GM19438 (cell line): Measurements from ENCODE around the gene CLTCL1.
"Not testable (repeated sequence)": the region's sequence is repeated elsewhere in the genome, so short reads cannot be mapped to it uniquely, and the experiment has no call there.

Experiments
- ATAC-seq: cut with Tn5 transposase; IDR thresholded peaks from one replicate; pipeline ENCODE4 v1.9.1; 2021; ENCODE audit warnings: low read depth; ENCODE audit not compliant: unreplicated experiment

CLTCL1 gene

GRCh38 chr22:19291580-19292457 is at the start of gene CLTCL1:
TSS of gene CLTCL1 (minus strand) at chr22:19291719. CDS start at chr22:19291641, 78 bp downstream.
- no peak for ATAC-seq

- ATAC-seq: no peak
These were observed 45.6 kb upstream of the CLTCL1 start for GRCh38 chr22:19337137-19337536.

DNA sequence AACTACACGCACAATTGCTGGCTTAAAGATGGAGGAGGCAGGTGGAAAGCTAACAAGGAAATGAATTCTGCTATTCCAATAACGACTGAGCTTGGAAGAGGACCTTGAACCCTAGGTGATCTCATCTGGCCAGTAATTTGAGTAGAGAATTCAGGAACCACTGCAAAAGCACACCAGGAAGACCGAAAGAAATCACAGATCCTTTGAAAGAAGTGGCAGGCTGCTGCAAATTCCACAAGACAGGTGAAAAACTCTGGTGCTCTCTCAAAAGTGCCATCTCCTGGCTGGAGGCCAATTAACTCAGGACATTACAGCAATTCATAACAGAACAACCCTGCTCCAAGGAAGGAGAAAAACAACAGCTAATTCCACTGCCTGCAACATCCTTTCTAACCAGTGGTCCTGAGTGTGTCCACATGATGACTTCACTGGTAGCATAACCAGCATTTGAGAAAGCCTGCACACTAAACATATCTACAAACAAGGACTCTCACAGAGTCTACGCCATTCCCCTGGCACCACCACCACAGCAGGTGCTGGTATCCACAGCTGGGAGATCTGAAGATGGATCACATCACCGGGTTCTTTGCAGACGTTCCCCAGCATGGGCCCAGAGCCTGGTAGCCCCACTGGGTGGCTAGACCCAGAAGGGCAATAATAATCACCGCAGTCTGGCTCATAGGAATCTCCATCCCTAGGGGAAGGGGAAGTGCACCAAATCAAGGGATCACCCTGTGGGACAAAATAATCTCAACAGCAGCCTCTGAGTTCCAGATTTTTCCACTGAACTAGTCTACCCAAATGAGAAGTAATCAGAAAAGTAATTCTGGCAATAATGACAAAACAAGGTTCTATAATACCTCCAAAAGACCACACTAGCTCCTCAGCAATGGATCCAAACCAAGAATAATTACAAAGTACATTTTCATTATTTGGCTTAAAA is 44.9 kb upstream of the CLTCL1 start:
- ATAC-seq: no peak

GRCh38 chr22:19331975-19332374 is 40.5 kb upstream of the CLTCL1 start:
- ATAC-seq: no peak

DNA sequence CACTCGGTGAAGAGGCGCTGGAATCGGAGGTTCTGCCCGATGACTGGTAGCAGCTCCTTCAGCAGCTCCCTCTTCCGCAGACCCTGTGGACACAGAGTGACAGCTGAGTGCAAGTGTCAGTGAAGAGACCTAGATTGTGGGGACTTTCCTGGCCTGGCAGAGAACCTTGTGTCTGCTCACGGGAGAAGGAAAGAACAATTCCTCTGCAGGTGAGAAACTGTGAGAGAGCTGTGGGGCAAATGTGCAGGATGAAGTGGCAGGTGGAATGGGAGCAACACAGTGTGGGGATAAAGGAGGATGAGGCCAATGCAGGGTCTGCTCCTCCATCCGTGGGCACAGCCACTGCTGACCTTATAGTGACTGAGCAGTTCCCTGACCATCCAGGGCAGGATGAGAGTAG is 40.0 kb upstream of the CLTCL1 start:
- ATAC-seq: no peak

- no peak for ATAC-seq
These were observed 39.4 kb upstream of the CLTCL1 start for GRCh38 chr22:19330865-19331418.

DNA sequence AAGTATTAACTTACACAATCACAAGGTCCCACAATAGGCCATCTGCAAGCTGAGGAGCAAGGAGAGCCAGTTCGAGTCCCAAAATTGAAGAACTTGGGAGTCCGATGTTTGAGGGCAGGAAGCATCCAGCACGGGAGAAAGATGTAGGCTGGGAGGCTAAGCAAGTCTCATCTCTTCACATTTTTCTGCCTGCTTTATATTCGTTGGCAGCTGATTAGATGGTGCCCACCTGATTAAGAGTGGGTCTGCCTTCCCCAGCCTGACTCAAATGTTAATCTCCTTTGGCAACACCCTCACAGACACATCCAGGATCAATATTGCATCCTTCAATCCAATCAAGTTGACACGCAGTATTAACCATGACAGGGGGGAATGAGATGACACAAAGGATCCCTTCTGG is 38.7 kb upstream of the CLTCL1 start:
- ATAC-seq: not testable (repeated sequence)

GRCh38 chr22:19329454-19329853 is 37.9 kb upstream of the CLTCL1 start:
- no peak for ATAC-seq

DNA sequence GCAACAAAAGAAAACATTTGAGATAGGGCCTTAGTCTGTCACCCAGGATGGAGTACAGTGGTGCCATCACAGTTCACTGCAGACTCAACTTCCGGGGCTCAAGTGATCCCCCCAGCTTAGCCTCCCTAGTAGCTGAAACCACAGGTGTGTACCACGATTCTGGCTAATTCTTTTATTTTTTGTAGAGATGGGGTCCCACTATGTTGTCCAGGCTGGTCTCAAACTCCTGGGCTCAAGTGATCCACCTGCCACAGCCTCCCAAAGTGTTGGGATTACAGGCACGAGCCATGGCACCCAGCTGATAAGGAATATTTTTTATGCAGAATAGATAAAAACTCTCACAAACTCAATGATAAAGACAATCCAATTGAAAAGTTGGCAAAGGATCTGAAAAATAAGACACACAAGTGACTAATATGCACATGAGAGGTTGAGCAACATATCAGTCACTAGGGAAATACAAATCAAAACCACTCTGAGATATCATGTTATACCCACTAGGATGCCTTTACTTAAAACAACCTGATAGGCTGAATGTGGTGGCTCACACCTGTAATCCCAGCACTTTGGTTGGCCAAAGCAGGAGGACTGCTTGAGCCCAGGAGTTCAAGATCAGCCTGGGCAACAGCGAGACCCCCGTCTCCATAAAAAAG is 33.9 kb upstream of the CLTCL1 start:
- no peak for ATAC-seq

GRCh38 chr22:19323420-19323819 is 31.9 kb upstream of the CLTCL1 start:
- ATAC-seq: not testable (repeated sequence)

DNA sequence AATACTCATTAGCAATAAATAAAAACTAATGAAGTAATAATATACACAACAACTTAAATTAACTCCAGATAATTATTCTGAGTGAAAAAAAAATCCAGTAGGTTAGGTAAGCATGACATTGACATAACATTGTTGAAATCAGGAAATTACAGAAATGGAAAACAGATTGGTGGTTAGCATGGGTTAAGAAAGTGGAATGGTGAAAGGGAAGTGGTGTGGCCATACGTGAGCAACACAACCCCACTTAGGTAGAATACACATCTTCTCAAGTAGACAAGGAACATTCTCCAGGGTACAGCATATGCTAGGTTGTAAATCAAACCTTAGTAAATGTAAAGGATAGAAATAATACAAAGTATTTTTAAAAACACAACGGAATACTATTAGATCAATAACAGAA is 30.2 kb upstream of the CLTCL1 start:
- ATAC-seq: no peak

GRCh38 chr22:19320136-19320535 is 28.6 kb upstream of the CLTCL1 start:
- ATAC-seq: not testable (repeated sequence)

DNA sequence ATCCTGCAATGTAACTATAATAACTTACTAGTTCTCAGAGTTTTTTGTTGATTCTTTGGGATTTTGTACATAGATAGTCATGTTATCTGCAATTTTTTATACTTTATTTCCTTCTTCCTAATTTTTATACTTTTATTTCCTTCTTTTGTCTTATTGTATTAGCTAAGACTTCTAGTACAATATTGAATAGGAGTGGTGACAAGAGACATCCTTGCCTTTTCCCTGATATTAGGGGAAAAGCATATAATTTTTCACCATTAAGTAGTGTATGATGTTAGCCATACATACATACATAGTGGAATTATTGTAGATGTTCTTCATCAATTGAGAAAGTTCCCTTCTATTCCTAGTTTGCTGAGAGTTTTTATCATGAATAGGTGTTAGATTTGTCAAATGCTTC is 27.8 kb upstream of the CLTCL1 start:
- ATAC-seq: no peak

- ATAC-seq: no peak
These were observed 26.3 kb upstream of the CLTCL1 start for GRCh38 chr22:19317865-19318264.

DNA sequence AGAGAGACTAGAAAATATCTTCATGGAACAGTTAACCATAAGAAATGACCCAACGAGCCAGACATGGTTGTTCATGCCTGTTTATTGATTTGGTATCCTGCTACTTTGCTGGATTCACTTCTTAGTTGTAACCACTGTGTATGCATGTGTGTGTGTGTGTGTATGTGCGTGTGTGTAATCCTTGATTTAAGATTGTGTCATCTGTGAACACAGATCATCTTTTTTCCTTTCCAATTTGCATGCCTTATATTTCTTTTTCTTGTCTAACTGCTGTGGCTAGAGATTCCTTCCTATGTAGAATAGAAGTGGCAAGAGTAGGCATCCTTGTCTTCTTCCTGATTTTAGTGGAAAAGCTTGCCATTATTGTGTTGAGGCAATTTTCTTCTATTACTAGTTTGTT is 16.4 kb upstream of the CLTCL1 start:
- no peak for ATAC-seq

DNA sequence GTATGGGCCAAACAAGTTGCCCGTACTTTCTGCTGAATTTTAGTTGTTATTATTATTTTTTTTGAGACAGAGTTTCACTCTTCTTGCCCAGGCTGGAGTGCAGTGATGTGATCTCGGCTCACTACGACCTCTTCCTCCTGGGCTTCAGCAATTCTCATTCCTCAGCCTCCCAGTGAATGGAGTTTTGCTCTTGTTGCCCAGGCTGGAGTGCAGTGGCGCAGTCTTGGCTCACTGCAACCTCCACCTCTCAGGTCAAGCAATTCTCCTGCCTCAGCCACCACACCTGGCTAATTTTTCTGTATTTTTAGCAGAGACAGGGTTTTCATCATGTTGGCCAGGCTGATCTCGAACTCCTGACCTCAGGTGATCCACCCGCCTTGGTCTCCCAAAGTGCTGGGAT is 15.0 kb upstream of the CLTCL1 start:
- not testable (repeated sequence) for ATAC-seq

- no peak for ATAC-seq
These were observed 13.0 kb upstream of the CLTCL1 start for GRCh38 chr22:19304547-19304946.

GRCh38 chr22:19303785-19304184 is 12.3 kb upstream of the CLTCL1 start:
- ATAC-seq: no peak

GRCh38 chr22:19295733-19296132 is 4.2 kb upstream of the CLTCL1 start:
- no peak for ATAC-seq

- no peak for ATAC-seq
These were observed 1.1 kb upstream of the CLTCL1 start for GRCh38 chr22:19292458-19293230.
